GM18868 (cell line): ENCODE measurements around the gene ZBTB8OS.
A peak's percentile ranks its signal among the peaks of the same experiment; 100 is the strongest.
"Not testable (repeated sequence)": the region's sequence is repeated elsewhere in the genome, so short reads cannot be mapped to it uniquely, and the experiment has no call there.

Source experiments
- ATAC-seq: cut with Tn5 transposase; IDR thresholded peaks from one replicate; pipeline ENCODE4 v1.9.1; 2021; ENCODE audit warnings: mild to moderate bottlenecking, moderate library complexity; ENCODE audit not compliant: unreplicated experiment

The ZBTB8OS gene

GRCh38 chr1:32650752-32651460 lies 556 bp upstream of the ZBTB8OS start, which contains the start of gene RBBP4:
Gene RBBP4 (plus strand): TSS chr1:32651208. CDS start chr1:32651307, 99 bp downstream.
- ATAC-seq: peak; percentile 71

GRCh38 chr1:32647308-32648134 lies 2.8 kb downstream of the ZBTB8OS start:
- no peak for ATAC-seq

GRCh38 chr1:32644426-32644825 lies 5.9 kb downstream of the ZBTB8OS start:
- ATAC-seq: no peak

- ATAC-seq: not testable (repeated sequence)
Observed at GRCh38 chr1:32642292-32642827, 8.0 kb downstream of the ZBTB8OS start.

- ATAC-seq: no peak
Observed at GRCh38 chr1:32639489-32640075, 10.8 kb downstream of the ZBTB8OS start.

GRCh38 chr1:32636914-32637645 lies 13.3 kb downstream of the ZBTB8OS start:
- ATAC-seq: no peak

GRCh38 chr1:32635508-32636277 lies 14.7 kb downstream of the ZBTB8OS start:
- ATAC-seq: no peak

GRCh38 chr1:32632829-32633228 lies 17.5 kb downstream of the ZBTB8OS start:
- ATAC-seq: no peak

GRCh38 chr1:32630173-32630572 lies 20.2 kb downstream of the ZBTB8OS start:
- ATAC-seq: not testable (repeated sequence)

GRCh38 chr1:32627596-32628162 lies 22.7 kb downstream of the ZBTB8OS start:
- ATAC-seq: peak; percentile 47

- ATAC-seq: no peak
Observed at GRCh38 chr1:32626176-32626575, 24.2 kb downstream of the ZBTB8OS start.

- no peak for ATAC-seq
Observed at GRCh38 chr1:32623775-32624174, 26.6 kb downstream of the ZBTB8OS start.

GRCh38 chr1:32622806-32623681 lies 27.3 kb downstream of the ZBTB8OS start:
- no peak for ATAC-seq

- ATAC-seq: no peak
Observed at GRCh38 chr1:32622205-32622604, 28.1 kb downstream of the ZBTB8OS start.

GRCh38 chr1:32619701-32620485 lies 30.5 kb downstream of the ZBTB8OS start:
- ATAC-seq: no peak

GRCh38 chr1:32618673-32619221 lies 31.6 kb downstream of the ZBTB8OS start:
- no peak for ATAC-seq

GRCh38 chr1:32613472-32613871 lies 36.9 kb downstream of the ZBTB8OS start:
- no peak for ATAC-seq
